Gastroesophageal sphincter (tissue), 4 donors: Measurements from ENCODE around the gene SIGLEC7. TPM values are rescaled to one million over a fixed set of nuclear protein-coding genes. Genes with fewer than 3 reads are reported as not detected.

Source experiments
- ATAC-seq: fragments of 150-250 bp; one replicate; pipeline ENCODE4 v1.9.1; 2016; ENCODE audit warnings: mild to moderate bottlenecking, moderate library complexity
- H3K27ac ChIP-seq, 4 donors: fragments of 200-600 bp; sonication (generic) in 3 of 4; 1 replicate in 3 of 4; 2 replicates in 1 of 4; pipeline ENCODE4 v1.5.1; 2016 to 2019
- H3K27me3 ChIP-seq: fragments of 200-600 bp; sonication (generic); one replicate; pipeline ENCODE4 v1.5.1; 2019
- H3K36me3 ChIP-seq, 2 donors: fragments of 200-600 bp; sonication (generic); one replicate each; pipeline ENCODE4 v1.5.1; 2019; ENCODE audit warnings: control low read depth in 1 of 2
- H3K4me1 ChIP-seq, 3 donors: fragments of 200-600 bp; sonication (generic); 1 replicate in 2 of 3; 2 replicates in 1 of 3; pipeline ENCODE4 v1.5.1; 2016 to 2019; ENCODE audit warnings: control low read depth in 2 of 3
- H3K4me3 ChIP-seq, 2 donors: fragments of 200-600 bp; sonication (generic); one replicate each; pipeline ENCODE4 v1.5.1; 2019; ENCODE audit warnings: mild to moderate bottlenecking in 1 of 2, moderate library complexity in 1 of 2
- H3K9me3 ChIP-seq, 3 donors: fragments of 200-600 bp; sonication (generic); one replicate each; pipeline ENCODE4 v1.5.1; 2017 to 2019; ENCODE audit warnings: control low read depth in 2 of 3
- CTCF ChIP-seq, 4 experiments: fragments of 200-600 bp in 2 of 4; fragments of 450-650 bp in 2 of 4; sonication (generic) in 1 of 4; IDR thresholded peaks; one replicate each; pipeline ENCODE4 v1.5.1; 2017 to 2019; ENCODE audit warnings: antibody characterized with exemption in 4 of 4, mild to moderate bottlenecking in 2 of 4, moderate library complexity in 2 of 4
- EP300 ChIP-seq: sonication (generic); formaldehyde crosslinking; IDR thresholded peaks from one replicate; pipeline ENCODE4 v1.6.1; 2017; ENCODE audit warnings: antibody characterized with exemption, mild to moderate bottlenecking
- POLR2A ChIP-seq, 2 donors: fragments of 450-650 bp; IDR thresholded peaks; one replicate each; pipeline ENCODE4 v1.6.1; 2017; ENCODE audit warnings: antibody characterized with exemption in 2 of 2, mild to moderate bottlenecking in 2 of 2, moderate library complexity in 1 of 2
- POLR2AphosphoS5 ChIP-seq: sonication (generic); formaldehyde crosslinking; IDR thresholded peaks from one replicate; pipeline ENCODE4 v1.6.1; 2017; ENCODE audit warnings: antibody characterized with exemption
- WGBS, 2 donors: methylation state at CpG; one replicate each; pipeline ENCODE4 v1.1.5; 2018; ENCODE audit warnings: low coverage in 1 of 2; 5-methylcytosine and 5-hydroxymethylcytosine counted together
- total RNA-seq, 4 donors: library from RNA; depleted of rRNA; stranded (reverse); fragments of >200 nt; gene quantifications; one replicate each; pipeline ENCODE4 v1.1.0, GENCODE V29; 2016

Gene SIGLEC7
- total RNA-seq, 4 donors from 2014 or later, result 0.46 to 4.4 (median 2.8) TPM; not detected in 1

- no peak for ATAC-seq
- peaks cover 0 to 18% (median 10%) of the 10 kb centered on the region in 3 donors for H3K4me1 ChIP-seq
- no peaks in the 10 kb centered on the region for H3K9me3 ChIP-seq
- no peak overlapping the region for H3K4me3 ChIP-seq
- no peak overlapping the region for H3K27ac ChIP-seq
- H3K36me3 ChIP-seq, result no peaks in the 10 kb centered on the region
- peaks cover 30% of the 10 kb centered on the region for H3K27me3 ChIP-seq
- no peak for TF ChIP-seq POLR2A (IDR thresholded peaks at IDR 0.05)
- no peak for TF ChIP-seq POLR2AphosphoS5
- no peak for TF ChIP-seq EP300
- no peak for TF ChIP-seq CTCF (IDR thresholded peaks at IDR 0.05)
- whole genome bisulfite sequencing, 2 donors, result 6 to 24% methylated on average over 2 to 6 of the region's 6 CpGs
Observed at GRCh38 chr19:51111606-51112005, 30.5 kb upstream of the SIGLEC7 start.

- WGBS, 2 donors, result 61 to 67% methylated on average over 3 to 5 of the region's 6 CpGs
- no peak overlapping the region for H3K27ac ChIP-seq
- H3K27me3 ChIP-seq, result peaks cover 46% of the 10 kb centered on the region
- H3K4me3 ChIP-seq, result no peak overlapping the region
- ATAC-seq, result no peak
- no peaks in the 10 kb centered on the region for H3K9me3 ChIP-seq
- H3K36me3 ChIP-seq, result no peaks in the 10 kb centered on the region
- no peaks in the 10 kb centered on the region for H3K4me1 ChIP-seq
- TF ChIP-seq CTCF (IDR thresholded peaks at IDR 0.05), result no peak
- no peak for TF ChIP-seq POLR2A (IDR thresholded peaks at IDR 0.05)
- TF ChIP-seq EP300, result no peak
- no peak for TF ChIP-seq POLR2AphosphoS5
Observed at GRCh38 chr19:51114087-51114729, 27.9 kb upstream of the SIGLEC7 start.

GRCh38 chr19:51116736-51117286, 25.3 kb upstream of the SIGLEC7 start:
- no peak overlapping the region for H3K27ac ChIP-seq
- H3K4me1 ChIP-seq, result no peaks in the 10 kb centered on the region
- no peaks in the 10 kb centered on the region for H3K9me3 ChIP-seq
- no peak overlapping the region for H3K4me3 ChIP-seq
- TF ChIP-seq POLR2AphosphoS5 (no peak), EP300 (no peak), CTCF (IDR thresholded peaks at IDR 0.05) (no peak), POLR2A (IDR thresholded peaks at IDR 0.05) (no peak)
- 71 to 73% methylated on average over 5 to 6 of the region's 6 CpGs for WGBS, 2 donors
- H3K27me3 ChIP-seq, result peaks cover 46% of the 10 kb centered on the region
- H3K36me3 ChIP-seq, result no peaks in the 10 kb centered on the region
- no peak for ATAC-seq

- no peaks in the 10 kb centered on the region for H3K4me1 ChIP-seq
- peaks cover 52% of the 10 kb centered on the region for H3K27me3 ChIP-seq
- no peak for ATAC-seq
- H3K36me3 ChIP-seq, result no peaks in the 10 kb centered on the region
- no peak overlapping the region for H3K27ac ChIP-seq
- no peak for TF ChIP-seq POLR2AphosphoS5
- TF ChIP-seq POLR2A (IDR thresholded peaks at IDR 0.05), result no peak
- no peak for TF ChIP-seq CTCF (IDR thresholded peaks at IDR 0.05)
- no peak for TF ChIP-seq EP300
- WGBS, 2 donors, result 49 to 53% methylated on average over 4 of the region's 4 CpGs
- H3K4me3 ChIP-seq, result no peak overlapping the region
- no peaks in the 10 kb centered on the region for H3K9me3 ChIP-seq
Observed at GRCh38 chr19:51119101-51119500, 23.0 kb upstream of the SIGLEC7 start.

GRCh38 chr19:51119611-51120010, 22.5 kb upstream of the SIGLEC7 start:
- H3K4me3 ChIP-seq, result no peak overlapping the region
- peaks cover 52% of the 10 kb centered on the region for H3K27me3 ChIP-seq
- 35 to 100% methylated on average over 2 to 3 of the region's 6 CpGs for WGBS, 2 donors
- TF ChIP-seq EP300, result no peak
- TF ChIP-seq CTCF (IDR thresholded peaks at IDR 0.05), result no peak
- no peak for TF ChIP-seq POLR2A (IDR thresholded peaks at IDR 0.05)
- no peak overlapping the region for H3K27ac ChIP-seq
- H3K9me3 ChIP-seq, result no peaks in the 10 kb centered on the region
- ATAC-seq, result no peak
- H3K36me3 ChIP-seq, result no peaks in the 10 kb centered on the region
- no peaks in the 10 kb centered on the region for H3K4me1 ChIP-seq
